ENCODE data around the gene SSTR4.

Gene SSTR4

DNA sequence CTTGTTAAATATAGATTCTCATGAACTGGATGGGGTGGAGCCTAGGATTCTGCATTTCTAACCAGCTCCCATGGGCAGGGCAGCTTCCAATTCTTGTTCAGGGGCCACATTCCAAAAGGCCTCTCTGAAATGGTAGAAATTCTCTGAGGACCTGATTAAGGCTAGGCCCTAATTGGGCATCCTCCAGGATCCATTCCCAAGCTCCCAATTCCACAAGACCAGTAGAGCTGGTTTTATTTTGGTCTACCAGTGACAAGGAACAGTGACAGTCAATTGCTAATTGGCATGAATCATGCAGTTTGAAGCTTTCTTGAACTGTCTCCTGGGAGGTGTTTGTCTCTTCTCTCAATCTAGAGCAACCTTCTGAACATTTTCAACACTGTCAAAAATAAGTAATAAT lies 11.3 kb downstream of the SSTR4 start:
- DNase-seq, result no peak

DNA sequence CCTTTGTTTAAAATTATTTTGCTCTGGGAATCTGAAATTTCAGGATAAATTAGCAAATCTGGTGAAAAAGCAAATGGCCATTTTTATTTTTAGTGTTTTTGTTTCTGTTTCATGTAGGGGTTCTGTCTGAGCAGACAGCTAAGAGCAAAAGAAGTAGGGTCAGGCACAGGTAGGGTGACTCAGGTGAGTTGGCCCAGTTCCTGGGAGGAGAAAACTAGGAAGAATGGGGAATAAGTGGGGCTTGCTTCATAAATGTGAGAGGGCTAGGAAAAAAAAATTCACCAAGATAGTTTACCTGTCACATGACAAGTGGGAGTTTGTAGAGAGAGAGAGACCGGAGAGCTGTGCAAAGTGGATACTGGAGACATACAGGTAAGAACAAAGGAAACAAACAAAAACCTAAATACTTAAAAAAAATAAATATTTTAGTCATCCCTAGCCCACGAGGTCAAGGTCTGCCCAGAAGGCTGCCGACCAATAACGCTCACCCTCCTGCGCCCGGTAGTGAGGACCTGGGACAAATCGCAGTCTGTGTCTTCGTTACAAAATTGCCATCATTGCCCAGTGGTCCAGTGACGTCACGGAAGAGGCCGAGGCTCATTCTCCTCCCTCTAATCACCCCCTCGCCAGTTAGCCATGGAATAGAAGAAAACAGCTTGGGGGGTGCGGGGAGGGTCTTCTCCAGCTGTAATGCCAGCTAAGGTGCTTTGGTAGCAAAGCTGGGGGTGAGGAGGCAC lies 12.1 kb downstream of the SSTR4 start:
- DNase-seq, result no peak

DNA sequence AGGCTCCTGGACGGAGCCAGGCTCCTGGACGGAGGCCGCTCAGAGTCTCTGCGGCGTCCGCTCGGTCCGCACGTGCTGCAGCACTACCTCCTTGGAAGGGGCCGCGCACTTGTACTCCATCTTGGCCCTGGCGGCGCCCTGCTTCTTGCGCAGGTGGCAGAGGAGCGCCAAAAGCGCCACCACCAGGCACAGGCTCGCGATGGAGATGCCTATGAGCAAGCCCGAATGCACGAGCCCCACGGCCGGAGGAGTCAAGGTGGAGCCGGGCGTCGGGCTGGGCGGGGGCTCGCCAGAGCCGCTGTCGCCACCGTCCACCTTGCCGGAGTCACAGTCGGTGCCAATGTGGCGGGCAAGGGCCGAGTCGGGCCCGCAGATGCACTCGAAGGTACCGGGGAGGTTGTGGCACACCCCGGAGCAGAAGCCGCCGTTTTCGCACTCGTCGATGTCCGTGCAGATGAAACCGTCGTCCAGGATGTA lies 12.7 kb downstream of the SSTR4 start:
- no peak for DNase-seq

DNA sequence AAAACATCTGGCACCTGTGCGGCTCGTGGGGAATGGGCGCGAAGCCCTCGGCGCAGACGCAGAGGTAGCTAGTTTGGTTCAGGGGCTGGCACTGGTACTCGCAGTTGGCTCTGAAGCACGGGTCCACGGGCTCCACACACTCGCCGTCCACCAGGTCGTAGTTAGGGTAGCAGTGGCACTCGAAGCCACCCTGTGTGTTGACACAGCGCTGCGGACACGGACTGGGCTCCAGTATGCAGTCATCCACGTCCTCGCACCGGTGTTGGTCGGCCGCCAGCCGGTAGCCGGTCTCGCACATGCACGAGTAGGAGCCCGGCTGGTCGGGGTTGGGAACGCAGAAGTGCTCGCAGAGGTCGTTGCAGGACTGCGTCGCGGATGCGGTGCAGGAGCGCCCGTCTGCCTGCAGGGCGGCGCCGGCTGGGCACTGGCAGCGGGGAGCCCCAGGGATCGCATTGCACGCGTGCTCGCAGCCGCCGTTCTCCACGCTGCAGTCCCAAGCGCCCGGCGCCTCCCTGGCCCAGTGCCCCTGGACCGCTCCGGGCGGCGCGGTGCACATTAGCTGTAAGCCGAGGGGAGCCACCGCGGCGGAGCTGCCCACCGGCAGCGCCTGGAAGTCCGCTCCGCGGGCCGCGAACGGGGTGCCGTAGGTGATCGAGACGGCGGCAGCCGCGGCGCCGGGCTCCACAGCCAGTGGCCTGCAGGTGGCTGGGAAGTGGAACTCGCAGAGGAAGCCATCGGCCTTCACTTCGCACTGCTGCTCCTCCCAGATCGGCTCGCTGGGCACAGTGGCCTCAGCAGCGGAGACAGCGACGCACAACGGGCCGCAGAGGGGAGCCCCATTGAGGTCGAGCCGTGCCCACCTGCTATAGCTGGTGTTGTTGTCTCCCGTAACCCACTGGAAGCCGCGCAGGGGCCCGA lies 13.4 kb downstream of the SSTR4 start:
- no peak for DNase-seq

DNA sequence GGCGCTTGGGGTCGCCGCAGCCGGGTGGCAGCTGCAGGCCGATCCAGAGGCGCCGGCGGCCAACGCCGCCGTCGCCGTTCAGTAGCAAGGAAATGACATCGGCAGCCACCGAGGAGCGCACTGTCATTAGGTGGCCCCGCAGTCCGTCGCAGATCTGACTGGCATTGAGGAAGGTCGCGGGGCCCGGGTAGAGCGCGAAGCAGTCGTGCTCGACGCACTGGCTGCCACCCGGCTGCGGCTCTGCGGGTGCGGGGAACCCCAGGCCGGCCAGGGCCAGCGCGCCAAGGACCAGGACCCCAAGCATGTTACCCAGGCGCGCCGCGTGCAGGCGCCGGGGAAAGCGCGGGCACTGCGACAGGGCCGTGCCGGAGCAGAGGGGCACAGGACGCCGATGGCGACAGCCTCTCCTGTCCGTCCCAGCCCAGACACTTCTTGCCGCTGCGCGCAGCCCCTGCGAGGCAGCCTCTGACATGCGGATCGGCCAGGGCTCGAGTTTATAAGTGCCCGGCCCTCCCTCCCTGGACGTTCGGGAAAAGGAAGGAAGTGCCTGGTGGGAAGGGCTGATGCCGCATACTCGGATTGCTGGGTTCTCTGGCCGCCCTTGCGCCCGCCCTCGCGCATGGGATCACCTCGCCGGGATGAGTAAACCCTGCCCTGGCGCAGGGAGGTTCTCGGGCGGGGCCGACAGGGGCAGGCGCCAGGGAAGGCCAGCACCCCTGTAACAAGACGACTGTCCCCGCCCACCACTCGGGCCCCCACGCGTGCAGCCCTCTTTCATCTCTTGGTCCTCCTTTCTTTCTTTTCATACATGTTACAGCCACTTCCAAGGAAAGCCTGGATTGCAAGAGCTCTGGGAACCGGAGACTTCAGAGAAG lies 14.3 kb downstream of the SSTR4 start, which contains the start of gene THBD:
THBD (minus strand) TSS at position 472 of the 875 bp plus-strand sequence; CDS start at position 304, 168 bp downstream.
- DNase-seq, result no peak

- no peak for DNase-seq
These were observed 15.1 kb downstream of the SSTR4 start for GRCh38 chr20:23050076-23050838.

DNA sequence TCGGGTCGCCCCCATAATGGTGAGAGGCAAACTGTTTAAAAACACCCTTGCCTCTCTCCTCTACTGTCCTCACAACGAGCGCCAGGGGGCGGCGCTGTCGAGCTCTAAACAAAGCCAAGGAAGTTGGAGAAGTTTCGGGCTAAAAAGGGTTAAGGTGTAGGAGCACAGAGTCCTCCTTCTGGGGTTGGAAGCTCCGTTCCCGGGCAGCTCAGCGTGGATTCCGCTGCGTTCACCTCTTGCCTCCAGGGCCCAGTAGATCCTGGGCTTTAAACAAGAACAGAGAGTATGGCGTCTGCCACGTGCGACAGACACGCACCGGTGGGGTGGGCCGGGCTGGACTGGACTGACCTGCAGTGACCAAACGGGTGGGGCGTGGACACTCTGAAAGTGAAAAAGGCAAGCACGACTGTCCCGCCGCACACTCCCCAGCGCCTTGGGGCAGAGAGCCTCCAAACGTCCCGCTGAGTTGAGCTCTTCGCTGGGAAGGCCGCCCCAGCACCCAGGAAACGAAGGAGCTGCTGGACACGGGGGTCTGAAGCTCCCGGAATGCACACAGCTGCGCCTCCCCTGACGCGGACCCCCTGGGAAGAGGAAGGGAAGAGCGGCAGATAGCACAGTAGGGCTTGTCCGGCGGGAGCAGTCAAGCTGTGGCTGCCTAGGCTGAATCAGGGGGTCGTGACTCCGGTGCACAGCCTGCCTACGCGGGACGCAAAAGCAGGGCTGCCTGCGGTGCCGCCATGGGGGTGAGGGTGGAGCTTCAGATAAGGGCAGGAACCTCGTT lies 15.9 kb downstream of the SSTR4 start:
- DNase-seq, result no peak

DNA sequence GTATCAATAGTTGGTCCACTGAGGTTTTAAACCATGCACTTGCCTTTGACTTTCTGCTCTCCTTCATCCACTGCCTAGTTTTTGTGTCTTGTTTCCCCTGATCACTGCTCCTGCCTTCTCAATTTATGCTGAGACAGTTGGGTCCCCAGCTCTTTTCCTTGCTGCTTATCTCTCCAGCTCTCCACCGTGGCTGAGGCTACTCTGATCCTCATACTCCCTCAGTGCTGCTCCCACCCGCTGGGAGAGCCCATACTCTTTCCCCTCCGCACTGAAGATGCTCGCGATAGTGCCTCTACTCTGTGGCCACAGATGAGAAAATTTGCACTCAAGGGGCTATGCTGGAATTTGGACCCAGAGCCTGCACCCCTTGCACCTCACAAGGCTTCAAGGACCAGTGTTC lies 17.8 kb downstream of the SSTR4 start:
- DNase-seq, result no peak

DNA sequence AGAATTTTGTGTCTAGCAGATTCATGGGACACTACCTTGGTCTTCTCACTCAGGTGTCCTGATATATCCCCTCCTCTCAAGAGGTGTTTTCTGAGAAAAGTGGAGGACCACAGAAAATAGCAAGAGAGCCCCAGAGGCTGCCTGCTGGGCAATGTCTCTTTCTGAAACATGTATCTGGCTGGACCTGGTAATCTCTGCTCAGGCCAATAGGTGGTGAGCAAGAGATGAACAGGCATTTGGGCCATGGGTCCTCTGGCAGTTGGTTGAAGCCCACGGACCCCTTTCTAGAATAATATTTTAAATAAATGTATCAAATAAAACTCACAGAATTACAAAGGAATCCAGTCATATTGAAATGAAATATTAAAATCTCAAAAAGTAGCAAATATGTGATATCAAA lies 23.1 kb downstream of the SSTR4 start:
- DNase-seq, result no peak

DNA sequence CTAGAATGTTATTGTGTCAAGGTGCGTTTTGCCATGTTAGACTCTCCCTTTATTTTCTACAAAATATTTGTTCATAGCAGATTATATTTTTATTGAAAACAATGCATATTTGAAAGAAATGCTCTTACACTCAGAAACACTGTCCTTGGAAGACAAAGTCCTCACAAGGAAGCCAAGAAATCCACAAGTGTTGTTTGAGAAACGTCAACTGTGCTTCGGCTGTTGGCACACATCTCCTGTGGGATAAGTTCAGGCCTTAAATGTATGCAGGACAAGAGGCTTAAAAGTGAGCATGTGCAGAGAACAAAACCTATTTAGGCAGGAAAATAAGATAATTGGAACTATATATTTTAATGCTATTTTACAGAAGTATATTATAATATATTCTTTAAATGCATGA lies 23.9 kb downstream of the SSTR4 start:
- no peak for DNase-seq

GRCh38 chr20:23059846-23060245 lies 24.7 kb downstream of the SSTR4 start:
- DNase-seq, result no peak

- DNase-seq, result no peak
These were observed 25.5 kb downstream of the SSTR4 start for GRCh38 chr20:23060629-23061028.

- no peak for DNase-seq
These were observed 26.1 kb downstream of the SSTR4 start for GRCh38 chr20:23061262-23061661.

DNA sequence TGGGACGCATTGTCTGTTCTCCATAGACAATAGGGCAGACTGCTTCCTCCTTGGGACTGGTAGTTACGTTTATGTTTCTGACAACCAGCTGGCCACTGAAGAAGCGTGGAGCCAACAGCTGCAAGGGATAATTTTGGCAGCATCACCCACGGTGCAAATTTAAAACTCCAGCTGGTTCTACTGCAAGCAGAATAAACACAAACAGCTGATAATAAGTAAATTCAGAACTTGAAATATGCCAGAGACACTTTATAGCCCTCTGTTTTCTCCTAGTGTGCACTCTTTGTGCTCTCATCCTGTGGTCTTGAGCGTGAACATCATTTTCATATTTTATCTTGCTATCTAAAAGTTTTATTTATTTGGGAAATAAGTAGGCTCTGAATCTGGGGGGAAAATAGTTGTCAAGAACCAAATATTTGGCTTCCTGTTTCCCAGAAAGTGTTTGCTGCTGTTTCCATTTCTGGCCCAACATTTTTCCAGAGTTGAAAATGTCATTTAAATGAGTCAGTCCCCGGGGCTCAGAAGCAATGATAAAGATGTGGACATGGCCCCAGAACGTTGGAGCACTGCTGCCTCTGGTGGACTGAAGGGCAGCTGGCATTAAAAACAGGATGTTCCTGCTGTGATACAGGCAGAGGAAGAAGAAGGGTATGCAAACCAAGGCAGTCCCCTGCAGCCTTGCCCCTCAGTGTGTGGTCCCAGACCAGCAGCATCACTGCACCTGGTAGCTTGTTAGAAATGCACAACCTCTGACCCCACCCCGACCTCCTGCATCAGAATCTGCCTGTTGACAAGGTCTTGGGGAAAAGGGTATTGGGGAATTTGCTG lies 26.8 kb downstream of the SSTR4 start:
- DNase-seq, result no peak

- DNase-seq, result no peak
These were observed 27.5 kb downstream of the SSTR4 start for GRCh38 chr20:23062632-23063031.

DNA sequence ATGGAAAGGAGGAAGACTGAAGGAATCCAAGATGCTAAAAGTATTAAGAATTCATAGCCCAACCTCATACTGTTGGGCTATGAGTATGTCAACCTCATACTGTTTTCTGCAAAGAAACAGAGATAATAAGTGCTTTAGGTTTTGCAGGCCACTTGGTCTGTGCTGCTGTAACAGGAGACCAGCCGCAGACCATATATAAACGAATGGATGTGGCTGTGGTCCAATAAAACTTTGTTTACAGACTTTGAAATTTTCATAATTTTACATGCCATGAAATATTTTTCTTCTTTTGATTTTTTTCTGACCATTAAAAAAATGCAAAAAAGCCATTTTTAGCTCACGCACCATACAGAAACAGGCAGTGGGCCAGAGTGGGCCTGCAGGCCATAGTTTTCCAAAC lies 28.1 kb downstream of the SSTR4 start:
- no peak for DNase-seq

GRCh38 chr20:23063581-23063980 lies 28.5 kb downstream of the SSTR4 start:
- no peak for DNase-seq

DNA sequence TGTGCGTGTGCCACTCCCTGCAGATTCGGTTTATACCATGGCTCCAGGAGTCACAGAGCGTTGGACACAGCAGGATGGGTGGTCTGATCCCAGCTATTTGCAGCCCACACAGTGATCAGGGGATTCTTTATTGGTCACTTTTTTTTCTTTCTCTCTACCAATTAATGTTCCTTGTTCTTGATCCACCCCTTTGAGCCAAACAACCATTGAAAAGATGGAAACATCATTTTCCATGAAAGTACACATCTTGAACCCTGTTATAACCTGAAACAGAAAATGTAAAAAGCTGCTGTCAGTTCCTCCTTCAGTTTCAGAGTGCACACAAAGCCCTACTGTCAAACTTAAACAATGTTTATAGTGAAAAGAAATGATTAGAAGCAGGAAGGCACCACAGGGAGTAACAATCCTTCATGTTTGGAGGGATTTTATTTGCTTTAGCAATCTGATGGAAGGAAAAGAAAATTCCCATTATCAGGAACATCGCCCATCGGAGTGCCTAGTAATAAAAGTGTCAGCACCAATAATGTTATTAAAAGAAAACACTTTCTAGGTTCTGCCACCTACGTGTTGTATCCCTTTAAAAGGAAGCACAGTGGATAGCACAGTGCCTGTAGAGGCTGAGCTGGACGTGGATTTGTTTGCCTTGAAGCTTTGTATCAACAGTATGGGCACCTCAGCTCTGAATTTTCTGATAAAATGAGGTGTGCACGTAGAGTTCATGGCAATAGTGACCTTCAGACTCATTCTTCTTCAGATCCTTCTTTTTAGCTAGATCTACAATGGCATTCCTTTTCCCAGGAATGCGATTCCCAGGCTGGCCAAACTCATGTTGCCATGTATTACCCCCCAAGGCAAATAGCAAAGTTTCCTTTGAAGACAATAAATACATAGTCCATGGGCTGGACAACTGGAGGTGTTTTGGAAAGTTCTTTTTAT lies 30.4 kb downstream of the SSTR4 start:
- DNase-seq, result no peak

- no peak for DNase-seq
These were observed 31.7 kb downstream of the SSTR4 start for GRCh38 chr20:23066772-23067171.
